Loucy (cell line): Measurements from ENCODE around the gene SLC33A1.
A peak's percentile ranks its signal among the peaks of the same experiment; 100 is the strongest.
"Not testable (repeated sequence)": the region's sequence is repeated elsewhere in the genome, so short reads cannot be mapped to it uniquely, and the experiment has no call there.

Source experiments
- H2AFZ ChIP-seq: fragments of 200-600 bp; sonication (generic); 2 replicates; pipeline ENCODE4 v1.6.0; 2016; ENCODE audit warnings: antibody characterized with exemption, mild to moderate bottlenecking, low read length, moderate library complexity
- H3F3A ChIP-seq: fragments of 200-600 bp; 2 replicates; pipeline ENCODE4 v1.6.0; 2016; ENCODE audit warnings: antibody characterized with exemption, low read depth, mild to moderate bottlenecking
- H3K27me3 ChIP-seq: fragments of 200-600 bp; sonication (generic); 2 replicates; pipeline ENCODE4 v1.6.1; 2014; ENCODE audit warnings: low read length, mild to moderate bottlenecking; ENCODE audit not compliant: insufficient read depth, poor library complexity, severe bottlenecking
- H3K36me3 ChIP-seq: fragments of 200-600 bp; sonication (generic); 2 replicates; pipeline ENCODE4 v1.6.1; 2016; ENCODE audit warnings: low read length; ENCODE audit not compliant: insufficient read depth
- H3K4me1 ChIP-seq: fragments of 200-600 bp; sonication (generic); 2 replicates; pipeline ENCODE4 v1.5.1; 2014; ENCODE audit warnings: low read length, mild to moderate bottlenecking; ENCODE audit not compliant: insufficient read depth, poor library complexity, severe bottlenecking
- H3K4me2 ChIP-seq: fragments of 200-600 bp; sonication (generic); 2 replicates; pipeline ENCODE4 v1.6.0; 2014; ENCODE audit warnings: antibody characterized with exemption, low read length, low read depth, mild to moderate bottlenecking; ENCODE audit not compliant: poor library complexity, severe bottlenecking
- H3K4me3 ChIP-seq: fragments of 200-600 bp; sonication (generic); 2 replicates; pipeline ENCODE4 v1.5.1; 2014; ENCODE audit warnings: low read length, mild to moderate bottlenecking, mixed read lengths; ENCODE audit not compliant: poor library complexity, severe bottlenecking
- H3K79me2 ChIP-seq: fragments of 200-600 bp; sonication (generic); 2 replicates; pipeline ENCODE4 v1.6.1; 2014; ENCODE audit warnings: low read length; ENCODE audit not compliant: insufficient read depth
- H3K9ac ChIP-seq: fragments of 200-600 bp; sonication (generic); 2 replicates; pipeline ENCODE4 v1.6.0; 2014; ENCODE audit warnings: mild to moderate bottlenecking, low read depth, low read length, moderate library complexity; ENCODE audit not compliant: poor library complexity, severe bottlenecking
- H3K9me2 ChIP-seq: fragments of 200-600 bp; sonication (generic); replicated peaks from 2 replicates; pipeline ENCODE4 v1.6.1; 2016; ENCODE audit warnings: low read depth, low read length, mixed read lengths
- H3K9me3 ChIP-seq: fragments of 200-600 bp; sonication (generic); 2 replicates; pipeline ENCODE4 v1.6.1; 2014; ENCODE audit warnings: mild to moderate bottlenecking, antibody characterized with exemption, low read length, low read depth; ENCODE audit not compliant: insufficient read depth
- H4K20me1 ChIP-seq: fragments of 200-600 bp; sonication (generic); 2 replicates; pipeline ENCODE4 v1.6.0; 2014; ENCODE audit warnings: antibody characterized with exemption, low read length, mild to moderate bottlenecking; ENCODE audit not compliant: insufficient read depth, poor library complexity, severe bottlenecking
- CTCF ChIP-seq: fragments of 200-600 bp; sonication (generic); conservative IDR thresholded peaks from 2 replicates; pipeline ENCODE4 v1.5.1; 2014; ENCODE audit warnings: mild to moderate bottlenecking, antibody characterized with exemption, low read length
- EZH2phosphoT487 ChIP-seq: fragments of 200-600 bp; IDR thresholded peaks from 2 replicates; pipeline ENCODE4 v1.6.1; 2018; ENCODE audit warnings: antibody characterized with exemption, mild to moderate bottlenecking, moderate library complexity, borderline replicate concordance

SLC33A1 gene

GRCh38 chr3:155859859-155860258, 5.6 kb upstream of the SLC33A1 start:
- Histone ChIP-seq H3K4me2 (peak overlapping the region; percentile 34), H3K79me2 (no peaks in the 10 kb centered on the region), H3K4me3 (peak overlapping the region; percentile 13), H3K9me3 (no peaks in the 10 kb centered on the region), H3K9me2 (no peaks in the 10 kb centered on the region), H3K27me3 (no peaks in the 10 kb centered on the region), H2AFZ (peak overlapping the region; percentile 69; the same call in 1 of the 2 replicates), H3K9ac (no peak overlapping the region), H3F3A (no peaks in the 10 kb centered on the region), H3K36me3 (no peaks in the 10 kb centered on the region), H4K20me1 (no peaks in the 10 kb centered on the region), H3K4me1 (peaks cover 8% of the 10 kb centered on the region)
- TF ChIP-seq EZH2phosphoT487 (no peak), CTCF (peak; percentile 66)

GRCh38 chr3:155853214-155854140, 750 bp downstream of the SLC33A1 start:
- H3F3A ChIP-seq = no peaks in the 10 kb centered on the region
- no peaks in the 10 kb centered on the region for H3K36me3 ChIP-seq
- no peaks in the 10 kb centered on the region for H3K27me3 ChIP-seq
- peak overlapping the region; percentile 70; the same call in 1 of the 2 replicates for H2AFZ ChIP-seq
- peaks cover 50% of the 10 kb centered on the region for H3K79me2 ChIP-seq
- H3K4me3 ChIP-seq = peak overlapping the region; percentile 90
- H3K9me3 ChIP-seq = no peaks in the 10 kb centered on the region
- peaks cover 26% of the 10 kb centered on the region for H3K4me1 ChIP-seq
- H3K4me2 ChIP-seq = peak overlapping the region; percentile 90
- no peak for TF ChIP-seq EZH2phosphoT487
- no peak for TF ChIP-seq CTCF
- H3K9me2 ChIP-seq = no peaks in the 10 kb centered on the region
- H3K9ac ChIP-seq = peak overlapping the region; percentile 86
- H4K20me1 ChIP-seq = peaks cover 29% of the 10 kb centered on the region

- Histone ChIP-seq H3K4me2 (peak overlapping the region; percentile 90), H3K36me3 (no peaks in the 10 kb centered on the region), H3K4me3 (peak overlapping the region; percentile 90), H2AFZ (no peak overlapping the region), H3K9me2 (no peaks in the 10 kb centered on the region), H4K20me1 (peaks cover 32% of the 10 kb centered on the region), H3F3A (no peaks in the 10 kb centered on the region), H3K9me3 (no peaks in the 10 kb centered on the region), H3K4me1 (peaks cover 31% of the 10 kb centered on the region), H3K9ac (peak overlapping the region; percentile 86), H3K27me3 (no peaks in the 10 kb centered on the region), H3K79me2 (peaks cover 57% of the 10 kb centered on the region)
- TF ChIP-seq EZH2phosphoT487 = no peak
These were observed 1.9 kb downstream of the SLC33A1 start for GRCh38 chr3:155852341-155852740.

GRCh38 chr3:155849404-155849803, 4.8 kb downstream of the SLC33A1 start:
- peaks cover 43% of the 10 kb centered on the region for H4K20me1 ChIP-seq
- H3K79me2 ChIP-seq = peaks cover 78% of the 10 kb centered on the region

More at GRCh38 chr3:155849404-155849803, 4.8 kb downstream of the SLC33A1 start:
- not testable (repeated sequence) for H3F3A ChIP-seq, H2AFZ ChIP-seq, H3K9me3 ChIP-seq, H3K9me2 ChIP-seq, H3K27me3 ChIP-seq, H3K9ac ChIP-seq, H3K36me3 ChIP-seq
- peak overlapping the region; percentile 62 for H3K4me3 ChIP-seq
- peak overlapping the region; percentile 61 for H3K4me2 ChIP-seq
- peaks cover 47% of the 10 kb centered on the region for H3K4me1 ChIP-seq
